NCI-H69 (cell line): ENCODE measurements around the gene AWAT1.
"Not testable (repeated sequence)": the region's sequence is repeated elsewhere in the genome, so short reads cannot be mapped to it uniquely, and the experiment has no call there.

Experiments used
- DNase-seq: peaks from one replicate; lab custom pipeline; 2025; lab: John Stamatoyannopoulos, UW

The AWAT1 gene

GRCh38 chrX:70234355-70234754 lies at the start of gene AWAT1:
Gene AWAT1 (plus strand): TSS chrX:70234655. CDS start chrX:70234696, 41 bp downstream.
- no peak for DNase-seq

GRCh38 chrX:70190225-70190624 lies 44.2 kb upstream of the AWAT1 start:
- DNase-seq = no peak

GRCh38 chrX:70196961-70197720 lies 37.3 kb upstream of the AWAT1 start:
- DNase-seq = peak; percentile 74

- no peak for DNase-seq
Measured at GRCh38 chrX:70201732-70202131, 32.7 kb upstream of the AWAT1 start.

GRCh38 chrX:70208479-70208878 lies 26.0 kb upstream of the AWAT1 start:
- DNase-seq = peak; percentile 38

- peak; percentile 26 for DNase-seq
Measured at GRCh38 chrX:70209570-70209969, 24.9 kb upstream of the AWAT1 start.

GRCh38 chrX:70219938-70220764 lies 14.3 kb upstream of the AWAT1 start:
- peak; percentile 91 for DNase-seq

- DNase-seq = no peak
Measured at GRCh38 chrX:70226048-70226447, 8.4 kb upstream of the AWAT1 start.

- DNase-seq = no peak
Measured at GRCh38 chrX:70226687-70227086, 7.8 kb upstream of the AWAT1 start.

GRCh38 chrX:70231666-70232065 lies 2.8 kb upstream of the AWAT1 start:
- DNase-seq = no peak

- DNase-seq = no peak
Measured at GRCh38 chrX:70240751-70241150, 6.3 kb downstream of the AWAT1 start.

- no peak for DNase-seq
Measured at GRCh38 chrX:70241501-70241900, 7.0 kb downstream of the AWAT1 start.

GRCh38 chrX:70243601-70244000 lies 9.1 kb downstream of the AWAT1 start:
- not testable (repeated sequence) for DNase-seq

GRCh38 chrX:70244881-70245280 lies 10.4 kb downstream of the AWAT1 start:
- DNase-seq = no peak

- DNase-seq = no peak
Measured at GRCh38 chrX:70247252-70247651, 12.8 kb downstream of the AWAT1 start.

GRCh38 chrX:70252491-70252890 lies 18.0 kb downstream of the AWAT1 start:
- no peak for DNase-seq

GRCh38 chrX:70253377-70254062 lies 19.1 kb downstream of the AWAT1 start:
- DNase-seq = peak; percentile 1

GRCh38 chrX:70254063-70254400 lies 19.6 kb downstream of the AWAT1 start:
- no peak for DNase-seq

- no peak for DNase-seq
Measured at GRCh38 chrX:70254909-70255308, 20.5 kb downstream of the AWAT1 start.

GRCh38 chrX:70255452-70255851 lies 21.0 kb downstream of the AWAT1 start:
- no peak for DNase-seq

GRCh38 chrX:70257423-70258288 lies 23.2 kb downstream of the AWAT1 start:
- no peak for DNase-seq

GRCh38 chrX:70260104-70260503 lies 25.6 kb downstream of the AWAT1 start, which contains the start of gene P2RY4:
Gene P2RY4 (minus strand): TSS chrX:70260204. CDS start chrX:70259624, 580 bp downstream.
- DNase-seq = no peak
